ENCODE results near the gene ZNF608. TPM values are rescaled to one million over a fixed set of nuclear protein-coding genes. Genes with fewer than 3 reads are reported as not detected.

ZNF608 gene
- total RNA-seq, 1 donor from 2014 or later, result 63.0 TPM

GRCh38 chr5:124739634-124740025, 6.8 kb downstream of the ZNF608 start:
- no peak for DNase-seq (ENCODE audit: extremely low spot score, unreplicated experiment)
- H3K4me1 Mint-ChIP-seq (ENCODE audit: unreplicated experiment), result peaks cover 65% of the 10 kb centered on the region
- peak overlapping the region; percentile 48 for H3K27ac Mint-ChIP-seq
- H3K27me3 Mint-ChIP-seq, result no peaks in the 10 kb centered on the region
- peak overlapping the region; percentile 70 for H3K4me3 Mint-ChIP-seq
- no peaks in the 10 kb centered on the region for H3K9me3 Mint-ChIP-seq
- H3K36me3 Mint-ChIP-seq, result no peaks in the 10 kb centered on the region
- TF ChIP-seq CTCF (conservative IDR thresholded peaks at IDR 0.05), result peak; percentile 12

- Mint-ChIP-seq H3K4me1 (ENCODE audit: unreplicated experiment) (peaks cover 70% of the 10 kb centered on the region), H3K27me3 (no peaks in the 10 kb centered on the region), H3K4me3 (peak overlapping the region; percentile 70), H3K9me3 (no peaks in the 10 kb centered on the region), H3K36me3 (no peaks in the 10 kb centered on the region), H3K27ac (peak overlapping the region; percentile 48)
- no peak for DNase-seq (ENCODE audit: extremely low spot score, unreplicated experiment)
- peak; percentile 75 for TF ChIP-seq CTCF (conservative IDR thresholded peaks at IDR 0.05)
These were observed 7.5 kb downstream of the ZNF608 start for GRCh38 chr5:124738681-124739633.

GRCh38 chr5:124737651-124738050, 8.8 kb downstream of the ZNF608 start:
- Mint-ChIP-seq H3K36me3 (no peaks in the 10 kb centered on the region), H3K4me1 (ENCODE audit: unreplicated experiment) (peaks cover 79% of the 10 kb centered on the region), H3K4me3 (peak overlapping the region; percentile 56), H3K9me3 (no peaks in the 10 kb centered on the region), H3K27me3 (peaks cover 6% of the 10 kb centered on the region), H3K27ac (no peak overlapping the region)
- TF ChIP-seq CTCF (conservative IDR thresholded peaks at IDR 0.05), result no peak
- DNase-seq (ENCODE audit: extremely low spot score, unreplicated experiment), result no peak

GRCh38 chr5:124736805-124737188, 9.6 kb downstream of the ZNF608 start:
- peaks cover 86% of the 10 kb centered on the region for H3K4me1 Mint-ChIP-seq (ENCODE audit: unreplicated experiment)
- H3K4me3 Mint-ChIP-seq, result peak overlapping the region; percentile 69
- H3K27ac Mint-ChIP-seq, result no peak overlapping the region
- peaks cover 3% of the 10 kb centered on the region for H3K36me3 Mint-ChIP-seq
- H3K27me3 Mint-ChIP-seq, result peaks cover 10% of the 10 kb centered on the region
- no peaks in the 10 kb centered on the region for H3K9me3 Mint-ChIP-seq
- no peak for DNase-seq (ENCODE audit: extremely low spot score, unreplicated experiment)
- no peak for TF ChIP-seq CTCF (conservative IDR thresholded peaks at IDR 0.05)

- no peak for DNase-seq (ENCODE audit: extremely low spot score, unreplicated experiment)
- Mint-ChIP-seq H3K4me1 (ENCODE audit: unreplicated experiment) (peaks cover 84% of the 10 kb centered on the region), H3K9me3 (no peaks in the 10 kb centered on the region), H3K27me3 (peaks cover 10% of the 10 kb centered on the region), H3K36me3 (peaks cover 3% of the 10 kb centered on the region), H3K27ac (peak overlapping the region; percentile 44), H3K4me3 (peak overlapping the region; percentile 69)
- no peak for TF ChIP-seq CTCF (conservative IDR thresholded peaks at IDR 0.05)
These were observed 10.2 kb downstream of the ZNF608 start for GRCh38 chr5:124736082-124736804.
